Lower leg skin (tissue), 4 donors: ENCODE measurements around the gene DMBT1. TPM values are rescaled to one million over a fixed set of nuclear protein-coding genes. Genes with fewer than 3 reads are reported as not detected.
A peak's percentile ranks its signal among the peaks of the same experiment; 100 is the strongest.

Experiments
- DNase-seq, 2 donors: peaks; one replicate each; pipeline ENCODE4 v3.0.0-alpha.2; 2019; ENCODE audit warnings: low spot score in 2 of 2
- H3K4me3 ChIP-seq: fragments of 200-600 bp; sonication (generic); 2 replicates; pipeline ENCODE4 v1.5.1; 2017; ENCODE audit warnings: mild to moderate bottlenecking, low read depth; ENCODE audit not compliant: poor library complexity, severe bottlenecking
- POLR2A ChIP-seq, 2 donors: fragments of 450-650 bp; IDR thresholded peaks; one replicate each; pipeline ENCODE4 v1.6.1; 2016 to 2017; ENCODE audit warnings: antibody characterized with exemption in 2 of 2, mild to moderate bottlenecking in 1 of 2, moderate library complexity in 1 of 2
- WGBS, 2 donors: methylation state at CpG; one replicate each; pipeline ENCODE4 v1.1.5; 2018; 5-methylcytosine and 5-hydroxymethylcytosine counted together
- intact Hi-C: fragments of 100-400 bp; cut with DNase I; formaldehyde crosslinking; loops from one replicate; pipeline ENCODE4 v1.15.0; 2023; ENCODE audit warnings: low total_unique reads
- total RNA-seq, 4 donors: library from RNA; depleted of rRNA; stranded (reverse); fragments of >200 nt; gene quantifications; one replicate each; pipeline ENCODE4 v1.1.0, GENCODE V29; 2016
- TF ChIP-seq, protein P1 (sequence below), 3 donors: fragments of 450-650 bp; IDR thresholded peaks; one replicate each; pipeline ENCODE4 v1.5.1; 2016; ENCODE audit warnings: antibody characterized with exemption in 3 of 3, mild to moderate bottlenecking in 3 of 3, moderate library complexity in 2 of 3

The DMBT1 gene
- total RNA-seq, 4 donors from 2014 or later, result 0.04 to 0.29 (median 0.26) TPM; not detected in 1

- H3K4me3 ChIP-seq, result no peak overlapping the region
- WGBS, 2 donors, result 82 to 84% methylated on average over 6 of the region's 6 CpGs
- peak in 1 of 2 donors; percentile 72 for DNase-seq
- TF ChIP-seq, protein P1, sequence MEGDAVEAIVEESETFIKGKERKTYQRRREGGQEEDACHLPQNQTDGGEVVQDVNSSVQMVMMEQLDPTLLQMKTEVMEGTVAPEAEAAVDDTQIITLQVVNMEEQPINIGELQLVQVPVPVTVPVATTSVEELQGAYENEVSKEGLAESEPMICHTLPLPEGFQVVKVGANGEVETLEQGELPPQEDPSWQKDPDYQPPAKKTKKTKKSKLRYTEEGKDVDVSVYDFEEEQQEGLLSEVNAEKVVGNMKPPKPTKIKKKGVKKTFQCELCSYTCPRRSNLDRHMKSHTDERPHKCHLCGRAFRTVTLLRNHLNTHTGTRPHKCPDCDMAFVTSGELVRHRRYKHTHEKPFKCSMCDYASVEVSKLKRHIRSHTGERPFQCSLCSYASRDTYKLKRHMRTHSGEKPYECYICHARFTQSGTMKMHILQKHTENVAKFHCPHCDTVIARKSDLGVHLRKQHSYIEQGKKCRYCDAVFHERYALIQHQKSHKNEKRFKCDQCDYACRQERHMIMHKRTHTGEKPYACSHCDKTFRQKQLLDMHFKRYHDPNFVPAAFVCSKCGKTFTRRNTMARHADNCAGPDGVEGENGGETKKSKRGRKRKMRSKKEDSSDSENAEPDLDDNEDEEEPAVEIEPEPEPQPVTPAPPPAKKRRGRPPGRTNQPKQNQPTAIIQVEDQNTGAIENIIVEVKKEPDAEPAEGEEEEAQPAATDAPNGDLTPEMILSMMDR (IDR thresholded peaks at IDR 0.05), result no peak
- TF ChIP-seq POLR2A (IDR thresholded peaks at IDR 0.05), result no peak
- intact Hi-C loops, result no loop called here
These were observed 100.1 kb downstream of the DMBT1 start for GRCh38 chr10:122660696-122661095.

- TF ChIP-seq, protein P1 (IDR thresholded peaks at IDR 0.05), result no peak
- TF ChIP-seq POLR2A (IDR thresholded peaks at IDR 0.05), result no peak
- intact Hi-C loops, result no loop called here
- DNase-seq, result peak in 1 of 2 donors; percentile 53
- H3K4me3 ChIP-seq, result no peak overlapping the region
- WGBS, 2 donors, result 52 to 62% methylated on average over 6 of the region's 6 CpGs
These were observed 101.7 kb downstream of the DMBT1 start for GRCh38 chr10:122662231-122662630.

- TF ChIP-seq POLR2A (IDR thresholded peaks at IDR 0.05), result no peak
- TF ChIP-seq, protein P1 (IDR thresholded peaks at IDR 0.05), result no peak
- intact Hi-C loops, result no loop called here
- no peak overlapping the region for H3K4me3 ChIP-seq
- WGBS, 2 donors, result 75 to 95% methylated on average over 5 of the region's 5 CpGs
- peak in 1 of 2 donors; percentile 77 for DNase-seq
These were observed 103.1 kb downstream of the DMBT1 start for GRCh38 chr10:122663516-122664130.

- DNase-seq, result peak in 1 of 2 donors; percentile 69
- no peak for TF ChIP-seq POLR2A (IDR thresholded peaks at IDR 0.05)
- TF ChIP-seq, protein P1 (IDR thresholded peaks at IDR 0.05), result no peak
- WGBS, 2 donors, result 86 to 87% methylated on average over 8 of the region's 8 CpGs
- no peak overlapping the region for H3K4me3 ChIP-seq
- intact Hi-C loops, result no loop called here
These were observed 103.9 kb downstream of the DMBT1 start for GRCh38 chr10:122664501-122664900.

GRCh38 chr10:122665329-122665860 lies 104.8 kb downstream of the DMBT1 start:
- 74 to 78% methylated on average over 7 of the region's 7 CpGs for WGBS, 2 donors
- TF ChIP-seq, protein P1 (IDR thresholded peaks at IDR 0.05), result no peak
- TF ChIP-seq POLR2A (IDR thresholded peaks at IDR 0.05), result no peak
- intact Hi-C loops, result no loop called here
- no peak overlapping the region for H3K4me3 ChIP-seq
- DNase-seq, result peak in 1 of 2 donors; percentile 21
